Measurements from ENCODE around the gene TRAPPC6A.

TRAPPC6A gene

GRCh38 chr19:45153339-45154063, 24.5 kb downstream of the TRAPPC6A start:
- TF ChIP-seq GATA2 (IDR thresholded peaks at IDR 0.05; ENCODE audit: low read depth, low read length) (no peak), GATA3 (IDR thresholded peaks at IDR 0.05; ENCODE audit: low read depth, low read length) (no peak)

- TF ChIP-seq GATA2 (IDR thresholded peaks at IDR 0.05; ENCODE audit: low read depth, low read length) (no peak), GATA3 (IDR thresholded peaks at IDR 0.05; ENCODE audit: low read depth, low read length) (no peak)
Measured at GRCh38 chr19:45152504-45153338, 25.3 kb downstream of the TRAPPC6A start.

GRCh38 chr19:45151821-45152503, 26.1 kb downstream of the TRAPPC6A start:
- TF ChIP-seq GATA2 (IDR thresholded peaks at IDR 0.05; ENCODE audit: low read depth, low read length) (no peak), GATA3 (IDR thresholded peaks at IDR 0.05; ENCODE audit: low read depth, low read length) (no peak)

- TF ChIP-seq GATA2 (IDR thresholded peaks at IDR 0.05; ENCODE audit: low read depth, low read length) = no peak
- no peak for TF ChIP-seq GATA3 (IDR thresholded peaks at IDR 0.05; ENCODE audit: low read depth, low read length)
Measured at GRCh38 chr19:45151320-45151719, 26.7 kb downstream of the TRAPPC6A start.

- TF ChIP-seq GATA3 (IDR thresholded peaks at IDR 0.05; ENCODE audit: low read depth, low read length) (no peak), GATA2 (IDR thresholded peaks at IDR 0.05; ENCODE audit: low read depth, low read length) (no peak)
Measured at GRCh38 chr19:45150751-45151281, 27.2 kb downstream of the TRAPPC6A start.

- no peak for TF ChIP-seq GATA3 (IDR thresholded peaks at IDR 0.05; ENCODE audit: low read depth, low read length)
- TF ChIP-seq GATA2 (IDR thresholded peaks at IDR 0.05; ENCODE audit: low read depth, low read length) = no peak
Measured at GRCh38 chr19:45150180-45150579, 27.9 kb downstream of the TRAPPC6A start.

- TF ChIP-seq GATA3 (IDR thresholded peaks at IDR 0.05; ENCODE audit: low read depth, low read length) (no peak), GATA2 (IDR thresholded peaks at IDR 0.05; ENCODE audit: low read depth, low read length) (no peak)
Measured at GRCh38 chr19:45149129-45149528, 28.9 kb downstream of the TRAPPC6A start.

GRCh38 chr19:45147835-45148676, 30.0 kb downstream of the TRAPPC6A start:
- TF ChIP-seq GATA2 (IDR thresholded peaks at IDR 0.05; ENCODE audit: low read depth, low read length) (no peak), GATA3 (IDR thresholded peaks at IDR 0.05; ENCODE audit: low read depth, low read length) (no peak)

GRCh38 chr19:45146741-45147205, 31.3 kb downstream of the TRAPPC6A start:
- TF ChIP-seq GATA2 (IDR thresholded peaks at IDR 0.05; ENCODE audit: low read depth, low read length) (no peak), GATA3 (IDR thresholded peaks at IDR 0.05; ENCODE audit: low read depth, low read length) (no peak)

- TF ChIP-seq GATA3 (IDR thresholded peaks at IDR 0.05; ENCODE audit: low read depth, low read length) = no peak
- no peak for TF ChIP-seq GATA2 (IDR thresholded peaks at IDR 0.05; ENCODE audit: low read depth, low read length)
Measured at GRCh38 chr19:45146251-45146650, 31.8 kb downstream of the TRAPPC6A start.

GRCh38 chr19:45145270-45146189, 32.5 kb downstream of the TRAPPC6A start:
- no peak for TF ChIP-seq GATA3 (IDR thresholded peaks at IDR 0.05; ENCODE audit: low read depth, low read length)
- no peak for TF ChIP-seq GATA2 (IDR thresholded peaks at IDR 0.05; ENCODE audit: low read depth, low read length)
